ENCODE measurements around the gene EFCAB12. TPM values are rescaled to one million over a fixed set of nuclear protein-coding genes. Genes with fewer than 3 reads are reported as not detected.

The EFCAB12 gene
- total RNA-seq, 3 donors from 2014 or later (not counting 1 experiment from before 2014, with no cell fraction given): 0.94 to 3.3 (median 1.4) TPM

GRCh38 chr3:129461022-129461421, 32.6 kb upstream of the EFCAB12 start:
- Histone ChIP-seq H3K4me1 (ENCODE audit: control insufficient read depth, insufficient read depth, low read length) (no peaks in the 10 kb centered on the region), H3K27me3 (ENCODE audit: control insufficient read depth, insufficient read depth, low read length) (no peaks in the 10 kb centered on the region), H3K4me3 (ENCODE audit: low read length) (no peak overlapping the region), H3K27ac (ENCODE audit: low read length) (no peak overlapping the region), H3K36me3 (ENCODE audit: control insufficient read depth, insufficient read depth, low read length) (no peaks in the 10 kb centered on the region), H3K9me3 (ENCODE audit: control insufficient read depth, insufficient read depth, low read length) (no peaks in the 10 kb centered on the region)
- Mint-ChIP-seq H3K27ac (no peak overlapping the region), H3K4me1 (no peaks in the 10 kb centered on the region), H3K4me3 (no peak overlapping the region), H3K36me3 (no peaks in the 10 kb centered on the region), H3K9me3 (no peaks in the 10 kb centered on the region), H3K27me3 (ENCODE audit: low read depth in 2 of 2) (no peaks in the 10 kb centered on the region)
- ATAC-seq (no peak), DNase-seq (no peak)
- no peak for TF ChIP-seq CTCF (IDR thresholded peaks at IDR 0.05)
- intact Hi-C loops (cut with micrococcal nuclease): no loop called here
- WGBS (ENCODE audit: insufficient coverage): no CpG with 5 or more reads among the region's 1 CpG

GRCh38 chr3:129460572-129460971, 32.1 kb upstream of the EFCAB12 start:
- Histone ChIP-seq H3K27ac (ENCODE audit: low read length) (no peak overlapping the region), H3K9me3 (ENCODE audit: control insufficient read depth, insufficient read depth, low read length) (no peaks in the 10 kb centered on the region), H3K4me3 (ENCODE audit: low read length) (no peak overlapping the region), H3K27me3 (ENCODE audit: control insufficient read depth, insufficient read depth, low read length) (no peaks in the 10 kb centered on the region), H3K4me1 (ENCODE audit: control insufficient read depth, insufficient read depth, low read length) (no peaks in the 10 kb centered on the region), H3K36me3 (ENCODE audit: control insufficient read depth, insufficient read depth, low read length) (peaks cover 3% of the 10 kb centered on the region)
- Mint-ChIP-seq H3K27me3 (ENCODE audit: low read depth in 2 of 2) (no peaks in the 10 kb centered on the region), H3K4me1 (no peaks in the 10 kb centered on the region), H3K27ac (no peak overlapping the region), H3K4me3 (no peak overlapping the region), H3K36me3 (no peaks in the 10 kb centered on the region), H3K9me3 (no peaks in the 10 kb centered on the region)
- intact Hi-C loops (cut with micrococcal nuclease): no loop called here
- DNase-seq (no peak), ATAC-seq (no peak)
- TF ChIP-seq CTCF (IDR thresholded peaks at IDR 0.05): no peak
- 95% methylated on average over 2 of the region's 2 CpGs for whole genome bisulfite sequencing (ENCODE audit: insufficient coverage)

GRCh38 chr3:129460155-129460554, 31.7 kb upstream of the EFCAB12 start:
- Histone ChIP-seq H3K27ac (ENCODE audit: low read length) (no peak overlapping the region), H3K36me3 (ENCODE audit: control insufficient read depth, insufficient read depth, low read length) (peaks cover 3% of the 10 kb centered on the region), H3K9me3 (ENCODE audit: control insufficient read depth, insufficient read depth, low read length) (no peaks in the 10 kb centered on the region), H3K4me1 (ENCODE audit: control insufficient read depth, insufficient read depth, low read length) (no peaks in the 10 kb centered on the region), H3K27me3 (ENCODE audit: control insufficient read depth, insufficient read depth, low read length) (no peaks in the 10 kb centered on the region), H3K4me3 (ENCODE audit: low read length) (no peak overlapping the region)
- TF ChIP-seq CTCF (IDR thresholded peaks at IDR 0.05): no peak
- no peak overlapping the region for H3K4me3 Mint-ChIP-seq
- H3K4me1 Mint-ChIP-seq: no peaks in the 10 kb centered on the region
- H3K9me3 Mint-ChIP-seq: no peaks in the 10 kb centered on the region
- DNase-seq (no peak), ATAC-seq (no peak)
- H3K36me3 Mint-ChIP-seq: no peaks in the 10 kb centered on the region
- no peaks in the 10 kb centered on the region for H3K27me3 Mint-ChIP-seq (ENCODE audit: low read depth in 2 of 2)
- WGBS (ENCODE audit: insufficient coverage): 80% methylated on average over 1 of the region's 3 CpGs
- intact Hi-C loops (cut with micrococcal nuclease): no loop called here
- no peak overlapping the region for H3K27ac Mint-ChIP-seq

GRCh38 chr3:129453732-129454131, 25.3 kb upstream of the EFCAB12 start:
- Histone ChIP-seq H3K27me3 (ENCODE audit: control insufficient read depth, insufficient read depth, low read length) (no peaks in the 10 kb centered on the region), H3K36me3 (ENCODE audit: control insufficient read depth, insufficient read depth, low read length) (peaks cover 5% of the 10 kb centered on the region), H3K4me3 (ENCODE audit: low read length) (no peak overlapping the region), H3K4me1 (ENCODE audit: control insufficient read depth, insufficient read depth, low read length) (no peaks in the 10 kb centered on the region), H3K27ac (ENCODE audit: low read length) (no peak overlapping the region), H3K9me3 (ENCODE audit: control insufficient read depth, insufficient read depth, low read length) (no peaks in the 10 kb centered on the region)
- DNase-seq: no peak
- Mint-ChIP-seq H3K4me3 (no peak overlapping the region), H3K4me1 (peaks cover 0 to 5% of the 10 kb centered on the region in 2 donors), H3K36me3 (no peaks in the 10 kb centered on the region), H3K9me3 (no peaks in the 10 kb centered on the region), H3K27me3 (ENCODE audit: low read depth in 2 of 2) (no peaks in the 10 kb centered on the region), H3K27ac (no peak overlapping the region)
- no peak for ATAC-seq
- WGBS (ENCODE audit: insufficient coverage): 100% methylated on average over 1 of the region's 1 CpG
- no peak for TF ChIP-seq CTCF (IDR thresholded peaks at IDR 0.05)
- intact Hi-C loops (cut with micrococcal nuclease): no loop called here

All from natural killer cell (primary cell).